Transverse colon (tissue), 4 donors: ENCODE data around the gene ZNF496. TPM values are rescaled to one million over a fixed set of nuclear protein-coding genes. Genes with fewer than 3 reads are reported as not detected.

Experiments
- DNase-seq: peaks from one replicate; pipeline ENCODE4 v3.0.0-alpha.2; 2019
- H3K27ac ChIP-seq, 4 donors: fragments of 200-600 bp; sonication (generic); 2 replicates each; pipeline ENCODE4 v1.5.1; 2016 to 2018; ENCODE audit warnings: inconsistent platforms in 4 of 4
- H3K27me3 ChIP-seq: fragments of 200-600 bp; sonication (generic); 2 replicates; pipeline ENCODE4 v1.5.1; 2017; ENCODE audit warnings: inconsistent platforms
- H3K36me3 ChIP-seq, 4 donors: fragments of 200-600 bp; sonication (generic); 2 replicates each; pipeline ENCODE4 v1.5.1; 2017 to 2019; ENCODE audit warnings: inconsistent platforms in 4 of 4
- H3K4me1 ChIP-seq, 4 donors: fragments of 200-600 bp; sonication (generic); 2 replicates each; pipeline ENCODE4 v1.5.1; 2017 to 2020; ENCODE audit warnings: inconsistent platforms in 4 of 4
- H3K4me3 ChIP-seq, 4 donors: fragments of 200-600 bp; sonication (generic); 1 replicate in 1 of 4; 2 replicates in 3 of 4; pipeline versions ENCODE4 v1.5.1 to v1.6.1; 2017 to 2019; ENCODE audit warnings: inconsistent platforms in 4 of 4
- H3K9me3 ChIP-seq, 2 donors: fragments of 200-600 bp; sonication (generic); 2 replicates each; pipeline ENCODE4 v1.5.1; 2017 to 2019; ENCODE audit warnings: inconsistent platforms in 2 of 2
- CTCF ChIP-seq, 5 experiments: fragments of 200-600 bp in 3 of 5; fragments of 450-650 bp in 2 of 5; sonication (generic) in 3 of 5; IDR thresholded peaks; 1 replicate in 2 of 5; 2 replicates in 3 of 5; pipeline ENCODE4 v1.5.1; 2016 to 2017; ENCODE audit warnings: antibody characterized with exemption in 5 of 5, inconsistent platforms in 3 of 5, mild to moderate bottlenecking in 2 of 5, moderate library complexity in 1 of 5
- EP300 ChIP-seq: sonication (generic); formaldehyde crosslinking; IDR thresholded peaks from one replicate; pipeline ENCODE4 v1.6.1; 2017; ENCODE audit warnings: antibody characterized with exemption, low read depth
- POLR2A ChIP-seq: fragments of 450-650 bp; IDR thresholded peaks from one replicate; pipeline ENCODE4 v1.6.1; 2016; ENCODE audit warnings: antibody characterized with exemption, mild to moderate bottlenecking, moderate library complexity
- POLR2AphosphoS5 ChIP-seq, 3 donors: sonication (generic); formaldehyde crosslinking; IDR thresholded peaks; one replicate each; pipeline ENCODE4 v1.6.1; 2016; ENCODE audit warnings: antibody characterized with exemption in 3 of 3
- WGBS, 2 donors: methylation state at CpG; one replicate each; pipeline ENCODE4 v1.1.5; 2018; ENCODE audit warnings: low coverage in 1 of 2; 5-methylcytosine and 5-hydroxymethylcytosine counted together
- in situ Hi-C, 4 donors: fragments of 200-750 bp; cut with MboI; loops; one replicate each; pipeline versions ENCODE4 v1.15.0 to v1.15.1; 2017; ENCODE audit warnings: low sequenced_read_pairs in 3 of 4, low pct_ligation_motif_present in 1 of 4, low pct_unique_long_range_greater_than_20kb in 1 of 4
- intact Hi-C: fragments of 100-400 bp; cut with DNase I; formaldehyde crosslinking; loops from one replicate; pipeline ENCODE4 v1.15.1; 2023; ENCODE audit warnings: low total_unique reads
- total RNA-seq, 4 donors: library from RNA; depleted of rRNA; stranded (reverse); fragments of >200 nt; gene quantifications; one replicate each; pipeline ENCODE4 v1.1.0, GENCODE V29; 2016

ZNF496 gene
- total RNA-seq, 4 donors from 2014 or later: 12.4 to 35.8 (median 28.7) TPM

DNA sequence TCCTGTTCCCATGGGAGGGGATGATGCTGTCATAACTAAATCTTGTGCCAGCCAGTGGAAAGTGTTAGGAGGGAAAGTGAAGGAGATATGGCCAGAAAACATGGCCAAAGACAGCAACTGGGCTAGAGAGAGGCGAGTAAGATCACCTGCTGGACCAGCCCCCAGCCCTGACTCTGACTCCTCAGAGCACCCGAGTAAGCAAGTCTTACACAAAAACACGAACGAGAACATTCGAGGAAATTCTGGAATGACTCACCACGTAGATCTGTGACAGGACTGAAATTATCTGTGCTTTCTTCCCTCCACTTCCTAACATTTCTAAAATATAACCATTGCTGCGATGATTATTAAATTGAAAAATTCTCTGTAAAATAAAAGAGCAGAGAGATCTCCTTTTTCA is 9.2 kb downstream of the ZNF496 start:
- in situ Hi-C loops (no loop called here), intact Hi-C loops (no loop called here)
- DNase-seq: no peak
- Histone ChIP-seq H3K4me1 (no peaks in the 10 kb centered on the region), H3K27ac (no peak overlapping the region), H3K4me3 (no peak overlapping the region), H3K36me3 (peaks cover 0 to 5% (median 2%) of the 10 kb centered on the region in 4 donors), H3K9me3 (no peaks in the 10 kb centered on the region), H3K27me3 (no peaks in the 10 kb centered on the region)
- WGBS, 2 donors: 74 to 90% methylated on average over 4 to 7 of the region's 7 CpGs
- TF ChIP-seq EP300: no peak
- TF ChIP-seq CTCF (IDR thresholded peaks at IDR 0.05): no peak
- TF ChIP-seq POLR2A: no peak
- no peak for TF ChIP-seq POLR2AphosphoS5 (IDR thresholded peaks at IDR 0.05)

DNA sequence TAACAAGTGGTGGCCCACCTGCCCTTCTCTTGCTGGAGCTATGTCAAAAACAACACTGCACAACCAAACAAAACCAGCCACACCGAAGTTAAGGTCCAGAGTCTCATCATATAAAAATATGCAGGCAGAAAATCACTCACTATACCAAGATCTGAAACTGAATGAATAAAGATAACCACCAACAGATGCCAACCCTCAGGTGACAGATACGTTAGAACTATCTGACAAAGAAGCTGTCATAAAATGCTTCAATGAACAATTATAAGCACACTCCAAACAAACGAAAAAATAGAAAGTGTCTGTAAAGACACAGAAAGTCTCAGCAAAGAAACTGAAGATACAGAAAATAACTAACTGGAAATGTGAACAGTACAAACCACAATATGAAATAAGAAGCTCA is 14.0 kb downstream of the ZNF496 start:
- intact Hi-C loops (no loop called here), in situ Hi-C loops (no loop called here)
- Histone ChIP-seq H3K4me1 (no peaks in the 10 kb centered on the region), H3K27ac (no peak overlapping the region), H3K9me3 (no peaks in the 10 kb centered on the region), H3K27me3 (no peaks in the 10 kb centered on the region), H3K4me3 (no peak overlapping the region), H3K36me3 (peaks cover 0 to 5% (median 0%) of the 10 kb centered on the region in 4 donors)
- TF ChIP-seq POLR2A (no peak), POLR2AphosphoS5 (IDR thresholded peaks at IDR 0.05) (no peak), EP300 (no peak), CTCF (IDR thresholded peaks at IDR 0.05) (no peak)
- WGBS, 2 donors: 43 to 49% methylated on average over 3 of the region's 3 CpGs
- DNase-seq: no peak

DNA sequence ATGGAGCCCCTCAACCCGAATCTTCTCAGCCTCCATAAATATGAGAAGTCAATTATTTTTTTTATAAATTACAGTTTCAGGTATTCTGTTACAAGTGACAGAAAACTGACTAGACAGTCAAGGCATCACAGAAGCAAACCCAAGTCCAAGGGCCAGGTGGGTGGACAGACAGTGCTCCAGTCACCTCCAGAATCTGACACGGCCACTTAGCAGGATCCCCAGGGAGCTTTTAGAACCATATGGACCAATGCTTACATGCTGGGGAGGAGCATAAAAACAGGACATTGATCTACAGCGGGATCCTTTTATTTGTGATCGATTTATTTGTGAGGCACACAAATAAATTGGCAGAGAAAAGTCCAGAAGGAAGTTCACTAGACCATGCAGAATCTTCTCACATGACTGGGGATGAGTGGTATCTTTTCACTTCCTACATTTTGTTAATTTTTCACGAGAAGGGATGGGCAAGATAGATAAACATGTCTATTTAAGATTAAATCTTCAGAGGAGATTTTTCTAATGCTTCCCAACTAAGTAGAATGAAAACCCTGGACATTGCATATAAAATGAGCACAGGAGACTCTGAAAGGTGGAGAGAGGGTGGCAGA is 15.0 kb downstream of the ZNF496 start:
- Histone ChIP-seq H3K36me3 (peaks cover 0 to 5% (median 0%) of the 10 kb centered on the region in 4 donors), H3K4me3 (no peak overlapping the region), H3K9me3 (no peaks in the 10 kb centered on the region), H3K27ac (no peak overlapping the region), H3K4me1 (no peaks in the 10 kb centered on the region), H3K27me3 (no peaks in the 10 kb centered on the region)
- WGBS, 2 donors: 81 to 91% methylated on average over 5 of the region's 5 CpGs
- in situ Hi-C loops (no loop called here), intact Hi-C loops (no loop called here)
- TF ChIP-seq EP300 (no peak), POLR2AphosphoS5 (IDR thresholded peaks at IDR 0.05) (no peak), POLR2A (no peak), CTCF (IDR thresholded peaks at IDR 0.05) (no peak)
- no peak for DNase-seq

DNA sequence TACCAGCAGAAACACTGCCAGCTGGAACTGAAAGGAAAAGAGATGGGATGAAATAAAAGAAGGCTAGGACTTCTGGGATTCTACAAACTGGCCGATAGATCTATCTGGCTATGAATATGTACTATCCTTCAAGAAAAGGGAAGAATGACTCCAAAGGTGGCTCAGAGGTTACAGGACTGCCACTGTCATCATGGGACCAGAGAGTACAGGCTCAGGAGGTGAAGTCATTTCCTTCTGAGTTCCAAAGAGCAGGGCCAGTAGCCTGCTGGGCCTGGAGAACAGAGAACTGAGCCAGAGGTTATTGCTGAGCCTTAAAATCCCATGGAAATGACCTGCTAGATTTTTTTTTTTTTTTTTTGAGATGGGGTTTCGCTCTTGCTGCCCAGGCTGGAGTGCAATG is 27.6 kb downstream of the ZNF496 start:
- peak overlapping the region; percentile 37 to 68 (median 58) for H3K27ac ChIP-seq
- no peak overlapping the region for H3K4me3 ChIP-seq
- in situ Hi-C loops: no loop called here
- peaks cover 0 to 13% (median 6%) of the 10 kb centered on the region in 4 donors for H3K4me1 ChIP-seq
- no peaks in the 10 kb centered on the region for H3K9me3 ChIP-seq
- H3K36me3 ChIP-seq: peaks cover 0 to 11% (median 4%) of the 10 kb centered on the region in 4 donors
- intact Hi-C loops: no loop called here
- TF ChIP-seq POLR2A: no peak
- H3K27me3 ChIP-seq: no peaks in the 10 kb centered on the region
- DNase-seq: no peak
- WGBS, 2 donors: 98% methylated on average over 2 of the region's 2 CpGs; no CpG with 5 or more reads in 1 of the 2 donors

GRCh38 chr1:247303216-247303615 is 28.5 kb downstream of the ZNF496 start:
- intact Hi-C loops (no loop called here), in situ Hi-C loops (no loop called here)
- H3K4me3 ChIP-seq: no peak overlapping the region
- H3K27me3 ChIP-seq: no peaks in the 10 kb centered on the region
- peaks cover 0 to 19% (median 9%) of the 10 kb centered on the region in 4 donors for H3K4me1 ChIP-seq
- peak overlapping the region; percentile 44 to 68 (median 58) for H3K27ac ChIP-seq
- no peaks in the 10 kb centered on the region for H3K9me3 ChIP-seq
- TF ChIP-seq POLR2A: no peak
- TF ChIP-seq CTCF (IDR thresholded peaks at IDR 0.05): no peak
- no peak for TF ChIP-seq EP300
- no peak for TF ChIP-seq POLR2AphosphoS5 (IDR thresholded peaks at IDR 0.05)
- whole genome bisulfite sequencing, 2 donors: 35 to 49% methylated on average over 5 of the region's 5 CpGs
- H3K36me3 ChIP-seq: peaks cover 0 to 8% (median 2%) of the 10 kb centered on the region in 4 donors
- no peak for DNase-seq
